ENCODE measurements around the gene WDR20. TPM values are rescaled to one million over a fixed set of nuclear protein-coding genes. Genes with fewer than 3 reads are reported as not detected.

WDR20 gene
- total RNA-seq, 2 experiments from 2014 or later = 13.3 to 31.0 TPM

GRCh38 chr14:102234331-102235264 is 94.9 kb downstream of the WDR20 start:
- H3K4me2 ChIP-seq (ENCODE audit: low read length) = no peak overlapping the region
- H3K9me2 ChIP-seq (ENCODE audit: insufficient read depth, low read length) = no peaks in the 10 kb centered on the region
- no peaks in the 10 kb centered on the region for H3K79me2 ChIP-seq (ENCODE audit: insufficient read depth, low read depth, low read length)
- no peak for TF ChIP-seq CTCF (conservative IDR thresholded peaks at IDR 0.05; ENCODE audit: low read length)
- TF ChIP-seq EZH2phosphoT487 (IDR thresholded peaks at IDR 0.05; ENCODE audit: borderline replicate concordance, low read depth, low read length) = no peak
- intact Hi-C loops (cut with micrococcal nuclease; ENCODE audit: unreplicated experiment) = loop anchor here (1.0 kb wide), 1 partner anchor 80 kb away; no protein-coding TSS in a partner anchor
- ChIA-PET CTCF (ENCODE audit: unreplicated experiment) (no interaction called here), POLR2A (no interaction called here)
- H3K4me1 ChIP-seq (ENCODE audit: insufficient read depth, low read length, poor library complexity, severe bottlenecking) = peaks cover 9% of the 10 kb centered on the region
- no TSS peak for BruUV-seq (replicated peaks)
- no peak overlapping the region for H3K27ac ChIP-seq (ENCODE audit: low read depth, low read length, poor library complexity, severe bottlenecking)
- no peaks in the 10 kb centered on the region for H3K9me3 ChIP-seq (ENCODE audit: low read length)
- no peaks in the 10 kb centered on the region for H4K20me1 ChIP-seq (ENCODE audit: insufficient read depth, low read length)
- H3K36me3 ChIP-seq (ENCODE audit: insufficient read depth, low read length) = no peaks in the 10 kb centered on the region
- no peak overlapping the region for H2AFZ ChIP-seq (ENCODE audit: low read length)
- DNase-seq (ENCODE audit: low spot score) = no peak
- H3K4me3 ChIP-seq (ENCODE audit: low read depth, low read length, poor library complexity, severe bottlenecking) = no peak overlapping the region

DNA sequence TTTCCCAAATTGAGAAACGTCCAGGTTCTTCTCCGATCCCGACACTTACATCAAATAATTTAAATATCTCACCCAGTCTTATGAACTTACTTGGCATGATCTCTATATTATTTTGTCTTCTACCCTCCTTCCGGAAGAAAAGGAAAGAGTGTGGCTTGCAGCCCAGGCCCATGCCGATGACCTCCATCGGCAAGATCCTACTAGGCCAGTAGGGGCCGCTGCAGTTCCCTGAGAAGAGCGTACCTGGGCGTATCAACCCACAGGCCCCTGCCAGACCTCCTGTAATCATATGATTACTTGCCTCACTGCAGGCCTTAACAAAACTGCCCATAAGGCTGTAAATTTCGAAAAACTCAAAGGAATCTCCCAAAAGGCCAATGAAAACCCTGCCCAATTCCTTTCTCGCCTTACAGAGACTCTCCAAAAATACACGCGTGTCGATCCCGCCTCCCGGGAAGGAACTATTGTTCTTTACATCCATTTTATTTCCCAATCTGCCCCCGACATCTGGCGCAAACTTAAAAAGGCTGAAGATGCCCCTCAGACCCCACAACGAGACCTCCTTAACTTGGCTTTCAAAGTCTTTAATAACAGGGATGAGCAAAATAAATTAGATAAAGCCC is 95.7 kb downstream of the WDR20 start:
- H3K36me3 ChIP-seq (ENCODE audit: insufficient read depth, low read length) = no peaks in the 10 kb centered on the region
- no peak overlapping the region for H3K4me2 ChIP-seq (ENCODE audit: low read length)
- BruUV-seq (replicated peaks) = no TSS peak
- intact Hi-C loops (cut with micrococcal nuclease; ENCODE audit: unreplicated experiment) = loop anchor here (1.0 kb wide), 1 partner anchor 79 kb away; no protein-coding TSS in a partner anchor
- no peak overlapping the region for H2AFZ ChIP-seq (ENCODE audit: low read length)
- no peak overlapping the region for H3K4me3 ChIP-seq (ENCODE audit: low read depth, low read length, poor library complexity, severe bottlenecking)
- CTCF ChIA-PET (ENCODE audit: unreplicated experiment) = no interaction called here
- H3K9me3 ChIP-seq (ENCODE audit: low read length) = no peaks in the 10 kb centered on the region
- POLR2A ChIA-PET = no interaction called here
- no peak overlapping the region for H3K27ac ChIP-seq (ENCODE audit: low read depth, low read length, poor library complexity, severe bottlenecking)
- no peaks in the 10 kb centered on the region for H3K79me2 ChIP-seq (ENCODE audit: insufficient read depth, low read depth, low read length)
- H3K9me2 ChIP-seq (ENCODE audit: insufficient read depth, low read length) = no peaks in the 10 kb centered on the region
- H4K20me1 ChIP-seq (ENCODE audit: insufficient read depth, low read length) = no peaks in the 10 kb centered on the region
- TF ChIP-seq CTCF (conservative IDR thresholded peaks at IDR 0.05; ENCODE audit: low read length) (peak; percentile 89), EZH2phosphoT487 (IDR thresholded peaks at IDR 0.05; ENCODE audit: borderline replicate concordance, low read depth, low read length) (no peak)
- H3K4me1 ChIP-seq (ENCODE audit: insufficient read depth, low read length, poor library complexity, severe bottlenecking) = peaks cover 9% of the 10 kb centered on the region
- DNase-seq (ENCODE audit: low spot score) = peak; percentile 79
